HepG2 (cell line): ENCODE results near the gene FAM168A. TPM values are rescaled to one million over a fixed set of nuclear protein-coding genes. Genes with fewer than 3 reads are reported as not detected.

Experiments
- ATAC-seq: fragments of 200-7000 bp; cut with Tn5 transposase; 3 replicates; pipeline ENCODE4 v1.9.1; 2020; ENCODE audit warnings: mild to moderate bottlenecking, moderate library complexity
- BruUV-seq: library from RNA; stranded (reverse); fragments of 400-500 nt; replicated peaks from 2 replicates; lab custom pipeline; 2021; lab: Mats Ljungman, UMichigan
- CTCF ChIA-PET: fragments of 300-600 bp; formaldehyde crosslinking; extraction: SDS; loops from one replicate; lab custom pipeline; 2021; ENCODE audit warnings: low total read pairs, inconsistent platforms, low intra/inter-chr PET ratio; lab: Yijun Ruan, JAX
- POLR2A ChIA-PET: fragments of 350-600 bp; sonication (Branson Sonifier 250); formaldehyde crosslinking; loops from one replicate; lab custom pipeline; 2020; ENCODE audit warnings: antibody characterized with exemption, inconsistent platforms; lab: Yijun Ruan, JAX
- DNase-seq: peaks from one replicate; pipeline ENCODE4 v3.0.0-alpha.2; 2015; ENCODE audit warnings: low spot score
- FAIRE-seq: peaks from 3 replicates; lab custom pipeline; 2011; peaks lifted over from hg19 to GRCh38; lab: Jason Lieb, UNC
- H2AFZ ChIP-seq: one replicate; pipeline ENCODE4 v1.6.1; 2011; ENCODE audit warnings: low read length, inconsistent platforms
- H3K27ac ChIP-seq: fragments of 300-600 bp; 3 replicates; pipeline ENCODE4 v1.8.0; 2011; ENCODE audit warnings: mixed run types, mild to moderate bottlenecking, mixed read lengths, low read length, inconsistent platforms; ENCODE audit not compliant: insufficient read depth; ENCODE audit errors: extremely low read length
- H3K27me3 ChIP-seq, 2 experiments: fragments of 200-600 bp in 1 of 2; 2 replicates in 1 of 2; 3 replicates in 1 of 2; pipeline versions ENCODE4 v1.6.0 to v1.8.0; 2011; ENCODE audit warnings: low read length in 2 of 2, mild to moderate bottlenecking in 2 of 2, moderate library complexity in 2 of 2, inconsistent platforms in 1 of 2; ENCODE audit not compliant: insufficient read depth in 2 of 2, control insufficient read depth in 1 of 2
- H3K36me3 ChIP-seq, 2 experiments: fragments of 200-600 bp in 1 of 2; replicated peaks in 1 of 2; 2 replicates in 1 of 2; 3 replicates in 1 of 2; pipeline versions ENCODE4 v1.5.1 to v1.8.0; 2011; ENCODE audit warnings: low read length in 2 of 2, inconsistent platforms in 1 of 2; ENCODE audit not compliant: insufficient read depth in 2 of 2, control insufficient read depth in 1 of 2
- H3K4me1 ChIP-seq: 2 replicates; pipeline ENCODE4 v1.5.1; 2012; ENCODE audit warnings: low read length, inconsistent platforms; ENCODE audit not compliant: insufficient read depth
- H3K4me2 ChIP-seq: 2 replicates; pipeline ENCODE4 v1.6.0; 2011; ENCODE audit warnings: low read depth, low read length, inconsistent platforms
- H3K4me3 ChIP-seq, 3 experiments: fragments of 200-600 bp in 1 of 3; sonication (generic), shearing (Covaris generic) in 1 of 3; replicated peaks in 1 of 3; 2 replicates each; pipeline ENCODE4 v1.5.1; 2011 to 2016; ENCODE audit warnings: low read length in 3 of 3, inconsistent platforms in 2 of 3, low read depth in 2 of 3, mild to moderate bottlenecking in 2 of 3, control low read depth in 1 of 3, mixed read lengths in 1 of 3; ENCODE audit not compliant: insufficient read depth in 1 of 3
- H3K79me2 ChIP-seq: one replicate; pipeline ENCODE4 v1.6.1; 2011; ENCODE audit warnings: low read length, inconsistent platforms; ENCODE audit not compliant: insufficient read depth
- H3K9ac ChIP-seq: 2 replicates; pipeline ENCODE4 v1.6.0; 2011; ENCODE audit warnings: mild to moderate bottlenecking, low read depth, low read length, inconsistent platforms; ENCODE audit not compliant: insufficient read depth
- H3K9me3 ChIP-seq: 2 replicates; pipeline ENCODE4 v1.5.1; 2012; ENCODE audit warnings: mild to moderate bottlenecking, low read length
- H4K20me1 ChIP-seq: 2 replicates; pipeline ENCODE4 v1.6.0; 2011; ENCODE audit warnings: inconsistent platforms, mild to moderate bottlenecking, low read length, moderate library complexity; ENCODE audit not compliant: insufficient read depth
- EED ChIP-seq: sonication (generic); formaldehyde crosslinking; IDR thresholded peaks from 2 replicates; pipeline ENCODE4 v1.5.0; 2020; ENCODE audit warnings: mild to moderate bottlenecking, missing genetic modification reagents
- LCORL ChIP-seq, 2 experiments: fragments of 450-650 bp in 1 of 2; sonication (generic) in 1 of 2; formaldehyde crosslinking in 1 of 2; IDR thresholded peaks; 2 replicates each; pipeline versions ENCODE4 v1.5.0 to v1.6.1; 2017 to 2020; ENCODE audit warnings: antibody characterized with exemption in 1 of 2, missing genetic modification reagents in 1 of 2
- MBD4 ChIP-seq: IDR thresholded peaks from 2 replicates; pipeline ENCODE4 v1.6.1; 2012; ENCODE audit warnings: low read length, inconsistent platforms, borderline replicate concordance
- TIGD3 ChIP-seq: sonication (generic); formaldehyde crosslinking; IDR thresholded peaks from 2 replicates; pipeline ENCODE4 v1.5.1; 2020; ENCODE audit warnings: mild to moderate bottlenecking, missing genetic modification reagents, borderline replicate concordance
- ZNF577 ChIP-seq: sonication (generic); formaldehyde crosslinking; IDR thresholded peaks from 2 replicates; pipeline ENCODE4 v1.4.0; 2020; ENCODE audit warnings: mild to moderate bottlenecking, low read depth, missing genetic modification reagents, borderline replicate concordance
- ZNF761 ChIP-seq: sonication (generic); formaldehyde crosslinking; conservative IDR thresholded peaks from 2 replicates; pipeline ENCODE4 v1.4.0; 2020; ENCODE audit warnings: mild to moderate bottlenecking, missing genetic modification reagents
- ZNF788 ChIP-seq: sonication (generic); formaldehyde crosslinking; IDR thresholded peaks from 2 replicates; pipeline ENCODE4 v1.5.0; 2020; ENCODE audit warnings: mild to moderate bottlenecking, missing genetic modification reagents, borderline replicate concordance
- WGBS: methylation state at CpG from one replicate; pipeline ENCODE4 v1.1.6; 2017; ENCODE audit warnings: low lambda C conversion rate; 5-methylcytosine and 5-hydroxymethylcytosine counted together
- in situ Hi-C: cut with HindIII; loops from 2 replicates; pipeline ENCODE4 v1.10.0; 2017; ENCODE audit warnings: low pct_unique_long_range_greater_than_20kb; ENCODE audit not compliant: extremely low pct_ligation_motif_present
- intact Hi-C: fragments of 100-400 bp; cut with micrococcal nuclease; formaldehyde crosslinking; loops from one replicate; pipeline ENCODE4 v1.10.0; 2022; ENCODE audit not compliant: unreplicated experiment
- polyA plus RNA-seq, 8 experiments: library from polyadenylated mRNA; depleted of rRNA in 3 of 8; stranded (reverse) in 7 of 8; unstranded in 1 of 8; fragments of >200 nt; fragmentation: Illumina TruSeq in 4 of 8; extraction: Trizol in 4 of 8; gene quantifications; 2 replicates each; pipeline versions ENCODE4 v1.2.1 to v1.2.3, GENCODE V29; 2011 to 2016; ENCODE audit warnings: low read depth in 4 of 8, missing spikeins in 1 of 8, mixed read lengths in 1 of 8; ENCODE audit not compliant: insufficient read depth in 1 of 8
- total RNA-seq, 5 experiments: library from RNA; depleted of rRNA; stranded (reverse); fragments of >200 nt; fragmentation: Illumina TruSeq; extraction: Trizol; gene quantifications; 2 replicates each; pipeline ENCODE4 v1.2.3, GENCODE V29; 2016; ENCODE audit warnings: low read depth in 1 of 5
- TF ChIP-seq, protein P1 (sequence below), 2 experiments: fragments of 450-650 bp in 1 of 2; sonication (generic) in 1 of 2; formaldehyde crosslinking; IDR thresholded peaks; 2 replicates each; pipeline versions ENCODE4 v1.5.0 to v1.8.0; 2020 to 2022; ENCODE audit warnings: mild to moderate bottlenecking in 1 of 2, missing genetic modification reagents in 1 of 2

FAM168A gene
- total and polyA plus RNA-seq, 2 of the 13 experiments (the other 11 are each of a cell fraction or from before 2014, with no cell fraction given): 13.9 to 15.8 TPM

GRCh38 chr11:73528013-73528412 is 69.9 kb downstream of the FAM168A start:
- CTCF ChIA-PET: no interaction called here
- peaks cover 11% of the 10 kb centered on the region; the same call in 1 of the 2 replicates for H3K4me1 ChIP-seq
- 0 out of 2 replicates have a peak, but pooled peaks cover 4% of the 10 kb centered on the region for H3K9me3 ChIP-seq
- no peak overlapping the region for H3K4me2 ChIP-seq
- in situ Hi-C loops: no loop called here
- TF ChIP-seq TIGD3 (CRISPR knock-in tag) (no peak), EED (no peak), MBD4 (no peak), ZNF761 (CRISPR knock-in tag) (no peak)
- TF ChIP-seq, protein P1, sequence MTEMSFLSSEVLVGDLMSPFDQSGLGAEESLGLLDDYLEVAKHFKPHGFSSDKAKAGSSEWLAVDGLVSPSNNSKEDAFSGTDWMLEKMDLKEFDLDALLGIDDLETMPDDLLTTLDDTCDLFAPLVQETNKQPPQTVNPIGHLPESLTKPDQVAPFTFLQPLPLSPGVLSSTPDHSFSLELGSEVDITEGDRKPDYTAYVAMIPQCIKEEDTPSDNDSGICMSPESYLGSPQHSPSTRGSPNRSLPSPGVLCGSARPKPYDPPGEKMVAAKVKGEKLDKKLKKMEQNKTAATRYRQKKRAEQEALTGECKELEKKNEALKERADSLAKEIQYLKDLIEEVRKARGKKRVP (CRISPR knock-in tag; IDR thresholded peaks at IDR 0.05): no peak
- TF ChIP-seq, all 625 proteins: peak for 0
- no peak overlapping the region for H3K27ac ChIP-seq
- POLR2A ChIA-PET: no interaction called here
- intact Hi-C loops: no loop called here
- no peak overlapping the region for H3K4me3 ChIP-seq
- DNase-seq (no peak), ATAC-seq (no peak), FAIRE-seq (no peak)
- over 99% methylated on average over 5 of the region's 5 CpGs for WGBS
- H3K9ac ChIP-seq: no peak overlapping the region
- no peak overlapping the region for H2AFZ ChIP-seq
- H3K79me2 ChIP-seq: no peaks in the 10 kb centered on the region
- BruUV-seq: no TSS peak
- no peaks in the 10 kb centered on the region for H3K36me3 ChIP-seq
- H3K27me3 ChIP-seq: no peaks in the 10 kb centered on the region
- no peaks in the 10 kb centered on the region for H4K20me1 ChIP-seq

DNA sequence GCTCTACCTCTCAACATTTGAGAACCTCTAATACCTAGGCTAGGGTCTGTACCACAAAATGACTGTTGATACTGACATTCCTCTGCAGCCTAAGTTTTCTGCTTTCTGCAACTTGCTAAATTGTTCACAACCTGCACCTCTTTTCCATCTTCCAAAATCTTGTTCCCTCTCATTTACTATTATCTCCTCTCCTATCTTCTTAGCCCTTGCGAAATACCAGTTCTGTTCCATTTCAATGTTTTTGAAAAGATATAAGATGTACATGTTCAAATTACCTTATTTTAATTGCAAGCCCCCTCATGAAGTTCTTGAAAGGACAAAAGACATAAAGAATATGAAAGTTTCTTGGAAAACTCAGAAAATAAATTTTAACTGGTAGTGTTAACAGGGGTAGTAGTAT is 72.3 kb downstream of the FAM168A start:
- in situ Hi-C loops (no loop called here), intact Hi-C loops (no loop called here)
- Histone ChIP-seq H3K79me2 (no peaks in the 10 kb centered on the region), H2AFZ (no peak overlapping the region), H3K27ac (no peak overlapping the region), H4K20me1 (no peaks in the 10 kb centered on the region), H3K9ac (no peak overlapping the region), H3K4me3 (no peak overlapping the region), H3K4me1 (peaks cover 21% of the 10 kb centered on the region; the same call in 1 of the 2 replicates), H3K36me3 (no peaks in the 10 kb centered on the region), H3K9me3 (0 out of 2 replicates have a peak, but pooled peaks cover 4% of the 10 kb centered on the region), H3K4me2 (no peak overlapping the region), H3K27me3 (no peaks in the 10 kb centered on the region)
- POLR2A ChIA-PET: no interaction called here
- no TSS peak for BruUV-seq
- CTCF ChIA-PET: no interaction called here
- ATAC-seq: no peak
- DNase-seq: no peak
- WGBS: 96% methylated on average over 1 of the region's 1 CpG
- no peak for TF ChIP-seq ZNF577
- no peak for TF ChIP-seq LCORL (IDR thresholded peaks at IDR 0.05)
- no peak for TF ChIP-seq LCORL (CRISPR knock-in tag; IDR thresholded peaks at IDR 0.05)
- no peak for TF ChIP-seq ZNF788 (CRISPR knock-in tag)
- FAIRE-seq: no peak
